ENCODE measurements around the gene C1GALT1.

- TF ChIP-seq POLR2AphosphoS5 (IDR thresholded peaks at IDR 0.05; ENCODE audit: low read depth, low read length) (no peak), CTCF (IDR thresholded peaks at IDR 0.05) (no peak), TCF7L2 (IDR thresholded peaks at IDR 0.05; ENCODE audit: low read depth, low read length) (no peak), REST (IDR thresholded peaks at IDR 0.05; ENCODE audit: insufficient read depth in 1 of 2, low read depth in 2 of 2, low read length in 1 of 2) (no peak), SIN3A (IDR thresholded peaks at IDR 0.05; ENCODE audit: borderline replicate concordance, insufficient read depth, low read depth, low read length) (no peak)
These were observed 5.8 kb upstream of the C1GALT1 start for GRCh38 chr7:7176406-7177043.
